IPS DF 19.7 (cell line): ENCODE results near the gene STAT4.

Experiments
- DNase-seq: peaks from one replicate; pipeline ENCODE4 v3.0.0-alpha.2; 2013; ENCODE audit warnings: low read depth, low spot score

The STAT4 gene

GRCh38 chr2:191145769-191146471 is 4.9 kb downstream of the STAT4 start:
- no peak for DNase-seq

- DNase-seq = no peak
These were observed 6.6 kb downstream of the STAT4 start for GRCh38 chr2:191144217-191144616.

GRCh38 chr2:191143791-191144190 is 7.0 kb downstream of the STAT4 start:
- no peak for DNase-seq

GRCh38 chr2:191128911-191129304 is 21.9 kb downstream of the STAT4 start:
- DNase-seq = no peak

GRCh38 chr2:191128172-191128910 is 22.5 kb downstream of the STAT4 start:
- no peak for DNase-seq

GRCh38 chr2:191127235-191127634 is 23.6 kb downstream of the STAT4 start:
- no peak for DNase-seq

- no peak for DNase-seq
These were observed 24.3 kb downstream of the STAT4 start for GRCh38 chr2:191126386-191127085.

GRCh38 chr2:191125646-191126045 is 25.1 kb downstream of the STAT4 start:
- no peak for DNase-seq

- DNase-seq = no peak
These were observed 28.0 kb downstream of the STAT4 start for GRCh38 chr2:191122638-191123294.

- DNase-seq = no peak
These were observed 33.5 kb downstream of the STAT4 start for GRCh38 chr2:191117341-191117740.

GRCh38 chr2:191115804-191116203 is 35.0 kb downstream of the STAT4 start:
- DNase-seq = no peak

- DNase-seq = no peak
These were observed 35.4 kb downstream of the STAT4 start for GRCh38 chr2:191115391-191115790.

GRCh38 chr2:191114403-191114886 is 36.3 kb downstream of the STAT4 start:
- no peak for DNase-seq

- DNase-seq = no peak
These were observed 37.0 kb downstream of the STAT4 start for GRCh38 chr2:191113761-191114160.

GRCh38 chr2:191112448-191112901 is 38.3 kb downstream of the STAT4 start:
- DNase-seq = no peak

- DNase-seq = no peak
These were observed 40.9 kb downstream of the STAT4 start for GRCh38 chr2:191109888-191110287.

GRCh38 chr2:191108331-191108730 is 42.5 kb downstream of the STAT4 start:
- DNase-seq = no peak

- DNase-seq = no peak
These were observed 45.7 kb downstream of the STAT4 start for GRCh38 chr2:191105082-191105481.

- no peak for DNase-seq
These were observed 47.0 kb downstream of the STAT4 start for GRCh38 chr2:191103774-191104173.

GRCh38 chr2:191100216-191100615 is 50.6 kb downstream of the STAT4 start:
- DNase-seq = no peak

GRCh38 chr2:191087311-191087710 is 63.5 kb downstream of the STAT4 start:
- DNase-seq = no peak

- DNase-seq = no peak
These were observed 64.1 kb downstream of the STAT4 start for GRCh38 chr2:191086706-191087105.
